HG02870 (cell line): Measurements from ENCODE around the gene FAM151B.

Source experiments
- ATAC-seq: cut with Tn5 transposase; IDR thresholded peaks from one replicate; pipeline ENCODE4 v1.9.1; 2021; ENCODE audit warnings: mild to moderate bottlenecking, moderate library complexity; ENCODE audit not compliant: unreplicated experiment

Gene FAM151B

GRCh38 chr5:80502800-80503199 lies 14.9 kb downstream of the FAM151B start:
- ATAC-seq, result no peak

GRCh38 chr5:80503641-80504040 lies 15.7 kb downstream of the FAM151B start:
- no peak for ATAC-seq

GRCh38 chr5:80504833-80505232 lies 16.9 kb downstream of the FAM151B start:
- no peak for ATAC-seq

GRCh38 chr5:80507663-80508062 lies 19.8 kb downstream of the FAM151B start:
- no peak for ATAC-seq

- ATAC-seq, result no peak
These were observed 20.9 kb downstream of the FAM151B start for GRCh38 chr5:80508844-80509243.

GRCh38 chr5:80509362-80509761 lies 21.5 kb downstream of the FAM151B start:
- no peak for ATAC-seq

GRCh38 chr5:80516826-80517225 lies 28.9 kb downstream of the FAM151B start:
- peak; percentile 65 for ATAC-seq

GRCh38 chr5:80540691-80541090 lies 52.8 kb downstream of the FAM151B start:
- no peak for ATAC-seq

GRCh38 chr5:80541392-80541791 lies 53.5 kb downstream of the FAM151B start:
- ATAC-seq, result no peak

- ATAC-seq, result no peak
These were observed 66.7 kb downstream of the FAM151B start for GRCh38 chr5:80554646-80555045.

GRCh38 chr5:80555099-80555498 lies 67.2 kb downstream of the FAM151B start:
- ATAC-seq, result no peak

- no peak for ATAC-seq
These were observed 71.3 kb downstream of the FAM151B start for GRCh38 chr5:80559244-80559643.

- no peak for ATAC-seq
These were observed 77.4 kb downstream of the FAM151B start for GRCh38 chr5:80565330-80565729.

- ATAC-seq, result no peak
These were observed 78.9 kb downstream of the FAM151B start for GRCh38 chr5:80566711-80567259.

GRCh38 chr5:80568251-80568650 lies 80.4 kb downstream of the FAM151B start:
- no peak for ATAC-seq

- no peak for ATAC-seq
These were observed 81.4 kb downstream of the FAM151B start for GRCh38 chr5:80569086-80569960.

- ATAC-seq, result no peak
These were observed 82.3 kb downstream of the FAM151B start, which contains the start of gene ANKRD34B for GRCh38 chr5:80569961-80570786. Gene ANKRD34B (minus strand): TSS chr5:80570280. CDS start chr5:80560019, 10,261 bp downstream.

- no peak for ATAC-seq
These were observed 85.2 kb downstream of the FAM151B start for GRCh38 chr5:80573062-80573461.

GRCh38 chr5:80576383-80576782 lies 88.5 kb downstream of the FAM151B start:
- ATAC-seq, result no peak

- no peak for ATAC-seq
These were observed 89.8 kb downstream of the FAM151B start for GRCh38 chr5:80577707-80578106.

GRCh38 chr5:80579050-80579449 lies 91.2 kb downstream of the FAM151B start:
- no peak for ATAC-seq
